HG03457 (cell line): ENCODE measurements around the gene UCN3.

Experiments
- ATAC-seq: cut with Tn5 transposase; IDR thresholded peaks from one replicate; pipeline ENCODE4 v1.9.1; 2021; ENCODE audit warnings: moderate number of reproducible peaks; ENCODE audit not compliant: unreplicated experiment

The UCN3 gene, protein sequence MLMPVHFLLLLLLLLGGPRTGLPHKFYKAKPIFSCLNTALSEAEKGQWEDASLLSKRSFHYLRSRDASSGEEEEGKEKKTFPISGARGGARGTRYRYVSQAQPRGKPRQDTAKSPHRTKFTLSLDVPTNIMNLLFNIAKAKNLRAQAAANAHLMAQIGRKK

DNA sequence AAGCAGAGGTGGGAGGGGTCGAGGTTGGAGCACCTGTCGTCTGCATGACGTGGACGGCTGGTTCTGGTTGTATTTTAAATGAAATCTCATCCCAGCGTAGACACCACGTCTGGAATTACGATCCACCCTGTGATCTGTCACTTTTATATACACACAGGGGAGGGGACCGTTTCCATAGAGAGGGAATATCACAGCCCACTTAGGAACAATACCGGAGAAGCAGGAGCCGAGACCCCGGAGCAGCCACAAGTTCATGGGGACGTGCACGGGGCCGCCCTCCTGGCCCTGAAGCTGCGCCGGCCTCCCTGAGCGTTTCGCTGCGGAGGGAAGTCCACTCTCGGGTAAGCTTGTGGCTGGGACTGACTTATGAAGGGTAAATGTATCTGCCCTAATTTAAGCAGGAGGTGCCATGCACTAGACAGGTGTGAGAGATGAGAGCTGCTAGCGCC is at the start of gene UCN3:
Gene UCN3, plus strand, starts transcription at position 77 of the 449 bp plus-strand sequence. CDS start 8,755 bp downstream, outside the sequence.
- no peak for ATAC-seq

- ATAC-seq, result no peak
Measured at GRCh38 chr10:5317547-5318107, 47.1 kb upstream of the UCN3 start.

DNA sequence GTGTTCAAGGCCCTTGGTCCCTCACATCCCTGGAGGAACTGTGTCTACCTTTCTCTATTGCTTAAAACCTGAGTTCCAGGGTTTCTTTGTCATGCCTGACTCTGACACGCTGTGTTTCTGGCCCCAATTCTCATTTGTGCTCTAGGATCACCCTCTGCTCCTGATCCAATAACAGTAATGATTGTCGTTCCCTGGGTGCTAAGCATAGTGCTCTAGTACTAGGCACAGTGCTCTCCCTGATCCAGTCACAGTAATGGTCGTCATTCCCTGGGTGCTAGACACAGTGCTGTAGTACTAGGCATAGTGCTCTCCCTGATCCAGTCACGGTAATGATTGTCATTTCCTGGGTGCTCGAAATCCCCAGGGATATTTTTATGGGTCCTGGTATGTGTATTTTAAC is 46.6 kb upstream of the UCN3 start:
- no peak for ATAC-seq

GRCh38 chr10:5319863-5320262 is 44.9 kb upstream of the UCN3 start:
- ATAC-seq, result no peak

- no peak for ATAC-seq
Measured at GRCh38 chr10:5321273-5321672, 43.5 kb upstream of the UCN3 start.

- ATAC-seq, result no peak
Measured at GRCh38 chr10:5323446-5323845, 41.3 kb upstream of the UCN3 start.

DNA sequence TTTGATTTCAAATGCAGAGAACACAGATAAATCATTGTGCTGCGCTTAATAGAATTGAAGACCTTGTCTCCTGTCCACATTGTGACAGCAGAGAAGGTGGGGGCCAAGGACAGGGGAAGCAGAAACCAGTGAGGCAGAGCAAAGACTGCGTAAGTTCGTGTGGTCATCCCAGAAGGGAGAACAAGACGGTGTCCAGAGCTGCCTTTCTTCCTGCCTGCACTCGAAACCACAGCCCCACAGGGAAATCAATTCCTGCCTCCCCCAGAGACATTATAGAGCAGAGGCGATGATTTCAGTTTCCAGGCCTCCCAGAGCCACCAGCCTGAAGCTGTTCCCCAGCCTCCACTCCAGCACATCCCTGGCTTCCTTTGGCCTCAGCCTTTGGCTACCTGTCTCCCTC is 39.7 kb upstream of the UCN3 start:
- no peak for ATAC-seq

- no peak for ATAC-seq
Measured at GRCh38 chr10:5334196-5334880, 30.4 kb upstream of the UCN3 start.

DNA sequence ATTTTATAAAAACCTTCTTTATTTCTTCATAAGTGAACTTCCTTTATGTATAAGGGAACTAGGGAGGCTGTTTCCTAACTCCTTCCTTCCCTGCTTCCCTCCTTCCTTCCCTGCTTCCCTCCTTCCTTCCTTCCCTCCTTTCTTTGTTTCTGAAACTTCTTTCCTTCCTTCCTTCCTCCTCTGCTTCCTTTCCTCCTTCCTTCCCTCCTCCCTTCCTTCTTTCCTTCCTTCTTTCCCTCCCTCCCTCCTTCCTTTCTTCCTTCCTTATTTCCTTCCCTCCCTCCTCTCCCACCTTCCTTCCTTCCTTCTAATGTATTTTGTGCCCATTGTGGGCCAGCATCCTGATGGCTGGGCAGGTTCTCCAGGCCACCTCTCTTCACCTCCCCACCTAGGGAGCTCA is 26.8 kb upstream of the UCN3 start:
- no peak for ATAC-seq

GRCh38 chr10:5343092-5343491 is 21.7 kb upstream of the UCN3 start:
- ATAC-seq, result no peak

- ATAC-seq, result no peak
Measured at GRCh38 chr10:5343561-5343960, 21.2 kb upstream of the UCN3 start.

GRCh38 chr10:5343979-5344378 is 20.8 kb upstream of the UCN3 start:
- no peak for ATAC-seq

- ATAC-seq, result no peak
Measured at GRCh38 chr10:5344746-5345145, 20.0 kb upstream of the UCN3 start.

DNA sequence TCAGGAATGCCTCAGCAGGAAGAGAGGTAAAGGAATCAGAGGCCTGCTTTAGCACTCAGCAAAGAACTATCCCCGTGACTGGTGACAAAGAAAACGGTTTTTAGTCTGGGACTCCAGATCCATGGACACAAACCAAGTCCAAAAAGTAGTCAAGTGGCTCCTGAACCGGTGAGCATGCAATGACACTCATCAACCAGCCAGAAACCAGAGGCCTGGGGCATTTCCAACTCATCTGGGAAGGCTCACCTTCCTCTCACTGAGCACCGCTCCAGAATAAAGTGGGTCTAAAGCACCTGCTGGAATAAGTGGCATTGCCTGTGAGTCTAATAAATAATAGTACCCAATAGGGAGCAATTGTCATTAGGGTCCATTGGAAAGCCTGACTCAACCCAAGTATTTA is 17.9 kb upstream of the UCN3 start:
- ATAC-seq, result no peak

- ATAC-seq, result no peak
Measured at GRCh38 chr10:5349362-5349761, 15.4 kb upstream of the UCN3 start.

- ATAC-seq, result no peak
Measured at GRCh38 chr10:5354068-5354467, 10.7 kb upstream of the UCN3 start.

- no peak for ATAC-seq
Measured at GRCh38 chr10:5355594-5356301, 9.0 kb upstream of the UCN3 start.

- ATAC-seq, result no peak
Measured at GRCh38 chr10:5356302-5356763, 8.4 kb upstream of the UCN3 start.

- ATAC-seq, result no peak
Measured at GRCh38 chr10:5360318-5360915, 4.3 kb upstream of the UCN3 start.

- no peak for ATAC-seq
Measured at GRCh38 chr10:5361966-5362365, 2.8 kb upstream of the UCN3 start.

GRCh38 chr10:5362873-5363272 is 1.9 kb upstream of the UCN3 start:
- no peak for ATAC-seq
